ENCODE measurements around the gene PALM2AKAP2.

GRCh38 chr9:109787735-109788134 lies 7.7 kb downstream of the PALM2AKAP2 start:
- no peak for TF ChIP-seq CTCF (IDR thresholded peaks at IDR 0.05; ENCODE audit: poor library complexity)
- no peak for TF ChIP-seq EZH2 (IDR thresholded peaks at IDR 0.05; ENCODE audit: borderline replicate concordance)
